ENCODE results near the gene GLYATL3. TPM values are rescaled to one million over a fixed set of nuclear protein-coding genes. Genes with fewer than 3 reads are reported as not detected.

GLYATL3 gene
- total RNA-seq, 1 experiment from 2014 or later, result not detected

Other genes with a start within 250 kb of the GLYATL3 start
- gene MMUT, start 36.7 kb upstream of the GLYATL3 start, total RNA-seq (2014; rRNA removed; shearing (Covaris generic)), result 12.1 and 12.2 TPM in 2 replicates
- 21.5 and 35.2 TPM in 2 replicates for gene CENPQ, start 36.6 kb upstream of the GLYATL3 start, total RNA-seq (2014; rRNA removed; shearing (Covaris generic))
- 7.3 and 13.2 TPM in 2 replicates for gene C6orf141, start 50.7 kb downstream of the GLYATL3 start, total RNA-seq (2014; rRNA removed; shearing (Covaris generic))
- gene RHAG, start 136.9 kb downstream of the GLYATL3 start, total RNA-seq (2014; rRNA removed; shearing (Covaris generic)), result not detected in 2 replicates
- gene CRISP2, start 213.6 kb downstream of the GLYATL3 start, total RNA-seq (2014; rRNA removed; shearing (Covaris generic)), result 0.23 and 1.1 TPM in 2 replicates
- gene CRISP3, start 244.5 kb downstream of the GLYATL3 start, total RNA-seq (2014; rRNA removed; shearing (Covaris generic)), result not detected in 2 replicates

Data from Daoy (cell line).